ENCODE results near the gene EIF6. TPM values are rescaled to one million over a fixed set of nuclear protein-coding genes. Genes with fewer than 3 reads are reported as not detected.
A peak's percentile ranks its signal among the peaks of the same experiment; 100 is the strongest.

EIF6 gene
- total RNA-seq, 1 donor from 2014 or later = 78.8 TPM

GRCh38 chr20:35286077-35286898 is 1.7 kb upstream of the EIF6 start:
- H3K27ac ChIP-seq = no peak overlapping the region

GRCh38 chr20:35285806-35286076 is 1.2 kb upstream of the EIF6 start:
- TF ChIP-seq CTCF (IDR thresholded peaks at IDR 0.05) = no peak
- DNase-seq = no peak
- peaks cover 10% of the 10 kb centered on the region for H3K4me1 ChIP-seq
- H3K36me3 ChIP-seq = peaks cover 12% of the 10 kb centered on the region
- no peak overlapping the region for H3K27ac ChIP-seq
- intact Hi-C loops (cut with DNase I) = no loop called here
- H3K27me3 ChIP-seq = no peaks in the 10 kb centered on the region
- no peaks in the 10 kb centered on the region for H3K9me3 ChIP-seq
- H3K4me3 ChIP-seq = no peak overlapping the region
- ATAC-seq = no peak

More at GRCh38 chr20:35286077-35286898, 1.7 kb upstream of the EIF6 start:
- Histone ChIP-seq H3K4me3 (no peak overlapping the region), H3K36me3 (peaks cover 10% of the 10 kb centered on the region), H3K27me3 (no peaks in the 10 kb centered on the region), H3K9me3 (no peaks in the 10 kb centered on the region), H3K4me1 (peaks cover 10% of the 10 kb centered on the region)
- intact Hi-C loops (cut with DNase I) = no loop called here
- TF ChIP-seq CTCF (IDR thresholded peaks at IDR 0.05) = no peak
- ATAC-seq = no peak
- DNase-seq = no peak

GRCh38 chr20:35284992-35285805 is 627 bp upstream of the EIF6 start:
- TF ChIP-seq CTCF (IDR thresholded peaks at IDR 0.05) = no peak
- Histone ChIP-seq H3K9me3 (no peaks in the 10 kb centered on the region), H3K36me3 (peaks cover 18% of the 10 kb centered on the region), H3K27me3 (no peaks in the 10 kb centered on the region), H3K27ac (peak overlapping the region; percentile 81), H3K4me1 (peaks cover 10% of the 10 kb centered on the region), H3K4me3 (peak overlapping the region; percentile 85)
- ATAC-seq (no peak), DNase-seq (no peak)
- intact Hi-C loops (cut with DNase I) = no loop called here

- intact Hi-C loops (cut with DNase I) = no loop called here
- DNase-seq (no peak), ATAC-seq (no peak)
- Histone ChIP-seq H3K27ac (peak overlapping the region; percentile 81), H3K27me3 (no peaks in the 10 kb centered on the region), H3K4me3 (peak overlapping the region; percentile 85), H3K36me3 (peaks cover 33% of the 10 kb centered on the region), H3K4me1 (peaks cover 10% of the 10 kb centered on the region), H3K9me3 (no peaks in the 10 kb centered on the region)
- TF ChIP-seq CTCF (IDR thresholded peaks at IDR 0.05) = no peak
These were observed 918 bp downstream of the EIF6 start for GRCh38 chr20:35283441-35284266.

GRCh38 chr20:35281506-35282101 is 3.0 kb downstream of the EIF6 start:
- DNase-seq (no peak), ATAC-seq (no peak)
- H3K36me3 ChIP-seq = peaks cover 36% of the 10 kb centered on the region
- H3K4me1 ChIP-seq = peaks cover 16% of the 10 kb centered on the region
- intact Hi-C loops (cut with DNase I) = no loop called here
- no peak for TF ChIP-seq CTCF (IDR thresholded peaks at IDR 0.05)
- no peaks in the 10 kb centered on the region for H3K27me3 ChIP-seq
- no peak overlapping the region for H3K4me3 ChIP-seq
- no peak overlapping the region for H3K27ac ChIP-seq
- H3K9me3 ChIP-seq = no peaks in the 10 kb centered on the region

Data from upper lobe of right lung (tissue), 1 donor.